ENCODE data around the gene DEPDC5. TPM values are rescaled to one million over a fixed set of nuclear protein-coding genes. Genes with fewer than 3 reads are reported as not detected.

Gene DEPDC5
- total and polyA plus RNA-seq, 10 of the 15 experiments (the other 5 are each of a cell fraction or from before 2014, with no cell fraction given): 3.0 to 38.9 (median 22.8) TPM

DNA sequence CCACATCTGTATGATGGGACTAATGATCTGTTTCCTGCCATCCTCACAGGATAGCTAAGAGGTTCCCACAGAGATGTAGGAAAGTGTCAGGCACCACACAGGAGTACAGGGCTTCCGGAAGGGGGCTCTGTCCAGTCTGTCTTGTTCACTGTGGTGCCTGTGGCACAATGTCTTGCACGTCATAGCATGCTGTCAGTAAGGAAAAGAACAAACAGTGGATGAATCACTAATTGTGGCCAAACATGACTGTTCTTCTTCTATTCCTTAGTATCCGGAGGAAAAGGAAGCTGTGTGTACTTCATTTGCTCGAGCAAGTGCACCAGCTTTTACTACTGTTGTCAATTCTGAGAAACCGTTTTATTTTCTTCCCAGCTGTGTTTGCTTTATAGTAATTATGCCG lies 117.1 kb downstream of the DEPDC5 start:
- TF ChIP-seq LARP7 (IDR thresholded peaks at IDR 0.05): no peak
- TF ChIP-seq NR2C1 (IDR thresholded peaks at IDR 0.05): no peak
- no peak for TF ChIP-seq SMARCA5 (IDR thresholded peaks at IDR 0.05)
- TF ChIP-seq NR2F1 (conservative IDR thresholded peaks at IDR 0.05): no peak
- no peak overlapping the region for H3K27ac ChIP-seq (ENCODE audit: control insufficient read depth, insufficient read depth)
- no peaks in the 10 kb centered on the region for H3K9me3 ChIP-seq (replicated peaks; ENCODE audit: control insufficient read depth, insufficient read depth, low read length)
- no TSS peak for BruUV-seq (replicated peaks)
- H3K4me1 ChIP-seq (ENCODE audit: control insufficient read depth, insufficient read depth, low read length): no peaks in the 10 kb centered on the region; the same call in 1 of the 2 replicates
- intact Hi-C loops (cut with micrococcal nuclease; ENCODE audit: unreplicated experiment): no loop called here
- H3K36me3 ChIP-seq (ENCODE audit: control insufficient read depth in 2 of 2, insufficient read depth in 2 of 2, low read length in 1 of 2): peaks cover 5 to 15% of the 10 kb centered on the region in 2 experiments; a peak in 3 of 4 replicates
- ChIA-PET CTCF (interaction anchor here (3.5 kb wide), 1 partner anchor 76 kb away, joined by 12 read pairs; no protein-coding TSS in a partner anchor), RAD21 (ENCODE audit: unreplicated experiment) (no interaction called here), POLR2A (interaction anchor here (0.6 kb wide), 1 partner anchor 79 kb away, joined by 3 read pairs; no protein-coding TSS in a partner anchor), SMC1A (ENCODE audit: uncharacterized antibody, unreplicated experiment) (interaction anchor here (0.6 to 1.5 kb wide), 2 partner anchors 16 to 68 kb away, joined by 3 to 4 read pairs; no protein-coding TSS in a partner anchor)
- 96% methylated on average over 6 of the region's 6 CpGs for WGBS (ENCODE audit: insufficient coverage, insufficient replicate concordance, low lambda C conversion rate, missing lambda C conversion rate)
- no peak overlapping the region for H2AFZ ChIP-seq (ENCODE audit: control insufficient read depth, low read depth, low read length)
- in situ Hi-C loops (cut with MboI): no loop called here
- H4K20me1 ChIP-seq (ENCODE audit: control insufficient read depth, insufficient read depth): no peaks in the 10 kb centered on the region
- FAIRE-seq (no peak), DNase-seq (ENCODE audit: low read depth, low spot score) (no peak), ATAC-seq (no peak)
- H3K27me3 ChIP-seq (replicated peaks in 1 of 2; ENCODE audit: control insufficient read depth in 2 of 2, insufficient read depth in 2 of 2, low read length in 1 of 2): no peaks in the 10 kb centered on the region
- H3K9ac ChIP-seq (ENCODE audit: control insufficient read depth, insufficient read depth, low read length): no peak overlapping the region
- no peak overlapping the region for H3K4me2 ChIP-seq (ENCODE audit: control insufficient read depth, insufficient read depth)
- no peak overlapping the region for H3K4me3 ChIP-seq
- H3K79me2 ChIP-seq (ENCODE audit: control insufficient read depth, insufficient read depth, low read length): no peaks in the 10 kb centered on the region

DNA sequence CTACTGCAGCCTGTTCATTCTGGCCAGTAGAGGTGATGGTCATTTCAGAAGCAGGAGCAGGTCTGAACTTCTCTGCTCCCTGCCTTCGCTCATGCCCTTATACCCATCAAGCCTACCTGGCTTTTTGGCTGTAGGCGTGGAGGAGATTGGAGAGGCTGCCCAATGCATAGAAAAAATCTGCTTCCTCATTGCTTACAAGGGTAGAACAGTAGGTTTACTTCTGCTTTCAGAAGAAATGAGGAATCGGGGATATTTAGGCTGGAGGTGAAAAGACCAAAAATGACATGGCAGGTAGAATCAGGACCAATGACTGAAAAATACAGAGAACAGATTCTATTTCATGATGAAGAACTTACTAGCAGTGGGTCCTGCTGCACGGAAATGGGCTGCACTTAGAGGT lies 117.7 kb downstream of the DEPDC5 start:
- ChIA-PET RAD21 (ENCODE audit: unreplicated experiment) (interaction anchor here (2.0 kb wide), 1 partner anchor 76 kb away, joined by 5 read pairs; no protein-coding TSS in a partner anchor), POLR2A (interaction anchor here (0.6 kb wide), 1 partner anchor 78 kb away, joined by 3 read pairs; no protein-coding TSS in a partner anchor), CTCF (interaction anchor here (3.5 kb wide), 1 partner anchor 75 kb away, joined by 12 read pairs; no protein-coding TSS in a partner anchor), SMC1A (ENCODE audit: uncharacterized antibody, unreplicated experiment) (interaction anchor here (0.6 to 1.5 kb wide), 2 partner anchors 17 to 68 kb away, joined by 3 to 4 read pairs; no protein-coding TSS in a partner anchor)
- Histone ChIP-seq H2AFZ (ENCODE audit: control insufficient read depth, low read depth, low read length) (no peak overlapping the region), H4K20me1 (ENCODE audit: control insufficient read depth, insufficient read depth) (no peaks in the 10 kb centered on the region), H3K4me3 (no peak overlapping the region), H3K9ac (ENCODE audit: control insufficient read depth, insufficient read depth, low read length) (no peak overlapping the region), H3K4me1 (ENCODE audit: control insufficient read depth, insufficient read depth, low read length) (no peaks in the 10 kb centered on the region; the same call in 1 of the 2 replicates), H3K27me3 (replicated peaks in 1 of 2; ENCODE audit: control insufficient read depth in 2 of 2, insufficient read depth in 2 of 2, low read length in 1 of 2) (no peaks in the 10 kb centered on the region), H3K79me2 (ENCODE audit: control insufficient read depth, insufficient read depth, low read length) (no peaks in the 10 kb centered on the region), H3K36me3 (ENCODE audit: control insufficient read depth in 2 of 2, insufficient read depth in 2 of 2, low read length in 1 of 2) (peaks cover 5 to 20% of the 10 kb centered on the region in 2 experiments; a peak in 3 of 4 replicates), H3K27ac (ENCODE audit: control insufficient read depth, insufficient read depth) (no peak overlapping the region), H3K9me3 (replicated peaks; ENCODE audit: control insufficient read depth, insufficient read depth, low read length) (no peaks in the 10 kb centered on the region), H3K4me2 (ENCODE audit: control insufficient read depth, insufficient read depth) (no peak overlapping the region)
- FAIRE-seq: no peak
- 63% methylated on average over 4 of the region's 4 CpGs for WGBS (ENCODE audit: insufficient coverage, insufficient replicate concordance, low lambda C conversion rate, missing lambda C conversion rate)
- no peak for ATAC-seq
- no peak for TF ChIP-seq ATF7 (IDR thresholded peaks at IDR 0.05; ENCODE audit: low read depth)
- no peak for TF ChIP-seq IRF4 (IDR thresholded peaks at IDR 0.05; ENCODE audit: low read depth, low read length)
- TF ChIP-seq MXI1 (IDR thresholded peaks at IDR 0.05; ENCODE audit: low read depth, low read length): no peak
- no peak for TF ChIP-seq SREBF1 (IDR thresholded peaks at IDR 0.05; ENCODE audit: low read length)
- TF ChIP-seq SREBF2 (IDR thresholded peaks at IDR 0.05; ENCODE audit: low read length): no peak
- intact Hi-C loops (cut with micrococcal nuclease; ENCODE audit: unreplicated experiment): no loop called here
- in situ Hi-C loops (cut with MboI): no loop called here
- no peak for DNase-seq (ENCODE audit: low read depth, low spot score)
- BruUV-seq (replicated peaks): no TSS peak
